HG02588 (cell line): ENCODE measurements around the gene FOXR1.
A peak's percentile ranks its signal among the peaks of the same experiment; 100 is the strongest.

Experiments used
- ATAC-seq: cut with Tn5 transposase; IDR thresholded peaks from one replicate; pipeline ENCODE4 v1.9.1; 2021; ENCODE audit warnings: mild to moderate bottlenecking, moderate library complexity; ENCODE audit not compliant: unreplicated experiment

The FOXR1 gene

DNA sequence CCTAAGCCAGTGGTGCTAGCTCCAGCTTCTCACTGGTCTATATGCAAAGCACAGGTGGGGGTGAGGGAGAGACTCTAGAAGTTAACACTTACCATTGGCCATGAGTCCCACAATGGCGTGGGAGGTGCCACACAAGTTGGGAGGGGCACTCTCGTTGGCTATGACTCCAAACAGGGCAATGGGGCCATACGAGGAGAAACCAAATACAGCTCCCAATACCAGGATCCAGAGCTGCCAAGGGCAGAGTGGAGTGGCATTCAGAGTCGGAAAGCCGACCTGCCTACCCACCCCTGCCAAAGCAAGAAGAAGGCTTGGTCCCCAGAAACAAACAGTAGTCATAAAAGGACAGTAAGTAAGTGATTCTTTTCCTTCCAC is 53.5 kb downstream of the FOXR1 start:
- no peak for ATAC-seq

DNA sequence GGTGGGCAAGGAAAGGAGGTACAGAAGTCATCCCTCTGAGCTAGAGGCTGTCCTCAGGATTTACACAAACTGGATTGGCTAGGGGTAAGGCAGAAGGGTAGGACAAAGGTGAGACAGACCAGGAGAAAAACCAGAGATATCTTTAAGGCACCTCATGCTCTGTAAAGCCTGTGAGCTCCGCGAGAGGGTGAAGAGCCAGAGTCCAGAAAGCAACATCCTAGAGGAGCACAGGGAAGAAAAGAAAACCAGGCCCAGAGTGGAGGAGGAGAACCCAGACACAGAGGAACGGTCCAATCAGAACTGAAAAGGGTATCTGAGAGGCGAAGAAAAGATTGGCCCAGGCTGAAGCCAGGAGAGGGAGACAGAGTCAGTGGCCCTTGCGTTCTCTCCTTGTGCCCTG is 54.0 kb downstream of the FOXR1 start:
- ATAC-seq = no peak

DNA sequence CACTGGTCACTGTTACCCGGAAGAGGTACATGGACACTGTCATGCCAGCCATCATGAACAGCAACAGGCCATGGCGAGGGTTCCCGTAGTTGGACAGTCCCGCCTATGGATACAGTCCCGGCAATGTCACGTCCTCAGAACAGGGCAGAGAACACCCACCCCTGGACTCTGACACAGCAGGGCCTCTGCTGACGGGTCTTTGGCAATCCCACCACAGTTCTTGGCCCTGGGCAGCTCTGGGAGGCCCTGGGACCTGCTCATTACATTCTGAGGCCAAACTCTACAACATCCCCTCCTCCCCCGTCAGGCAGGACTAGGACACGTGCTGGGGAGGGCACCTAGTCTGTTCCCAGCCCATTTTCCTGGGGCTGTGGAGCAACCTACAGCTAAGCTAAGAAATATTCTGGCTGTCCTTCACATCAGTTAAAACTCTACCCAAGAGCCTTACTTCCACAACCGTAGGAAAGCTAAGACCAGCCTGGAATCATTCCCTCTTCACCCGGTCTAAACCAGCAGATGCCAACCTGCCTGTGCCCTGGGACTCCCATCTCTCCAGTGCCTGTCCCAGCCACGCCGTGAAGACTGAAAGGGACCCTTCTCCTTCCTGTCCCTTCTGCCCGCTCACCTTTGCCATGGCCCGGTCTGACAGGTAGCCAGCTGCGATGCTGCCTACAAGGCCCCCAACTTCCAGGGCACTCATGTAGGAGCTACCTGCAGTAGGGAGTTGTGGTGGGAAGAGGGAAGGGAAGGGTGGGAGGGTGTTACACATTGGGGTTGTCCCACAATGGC is 54.6 kb downstream of the FOXR1 start:
- no peak for ATAC-seq

DNA sequence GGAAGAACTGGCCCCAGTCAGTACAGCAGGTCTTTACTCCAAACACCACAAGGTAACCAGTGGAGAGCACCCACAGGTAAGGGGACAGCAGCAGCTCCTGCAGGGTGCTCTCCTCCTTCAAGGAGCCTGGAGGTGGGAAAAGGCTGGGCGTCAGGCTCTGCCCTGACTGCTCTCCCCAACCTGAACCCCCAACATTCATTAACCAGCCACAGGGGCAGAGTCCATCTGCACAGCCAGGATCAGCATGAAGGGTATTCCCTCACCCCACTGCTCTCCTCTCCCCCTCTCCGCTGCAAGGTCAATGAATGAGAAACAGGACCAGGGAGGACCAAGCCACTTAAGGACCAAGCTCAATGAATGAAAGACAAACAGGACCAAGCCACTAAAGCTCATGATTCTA is 55.4 kb downstream of the FOXR1 start:
- no peak for ATAC-seq

DNA sequence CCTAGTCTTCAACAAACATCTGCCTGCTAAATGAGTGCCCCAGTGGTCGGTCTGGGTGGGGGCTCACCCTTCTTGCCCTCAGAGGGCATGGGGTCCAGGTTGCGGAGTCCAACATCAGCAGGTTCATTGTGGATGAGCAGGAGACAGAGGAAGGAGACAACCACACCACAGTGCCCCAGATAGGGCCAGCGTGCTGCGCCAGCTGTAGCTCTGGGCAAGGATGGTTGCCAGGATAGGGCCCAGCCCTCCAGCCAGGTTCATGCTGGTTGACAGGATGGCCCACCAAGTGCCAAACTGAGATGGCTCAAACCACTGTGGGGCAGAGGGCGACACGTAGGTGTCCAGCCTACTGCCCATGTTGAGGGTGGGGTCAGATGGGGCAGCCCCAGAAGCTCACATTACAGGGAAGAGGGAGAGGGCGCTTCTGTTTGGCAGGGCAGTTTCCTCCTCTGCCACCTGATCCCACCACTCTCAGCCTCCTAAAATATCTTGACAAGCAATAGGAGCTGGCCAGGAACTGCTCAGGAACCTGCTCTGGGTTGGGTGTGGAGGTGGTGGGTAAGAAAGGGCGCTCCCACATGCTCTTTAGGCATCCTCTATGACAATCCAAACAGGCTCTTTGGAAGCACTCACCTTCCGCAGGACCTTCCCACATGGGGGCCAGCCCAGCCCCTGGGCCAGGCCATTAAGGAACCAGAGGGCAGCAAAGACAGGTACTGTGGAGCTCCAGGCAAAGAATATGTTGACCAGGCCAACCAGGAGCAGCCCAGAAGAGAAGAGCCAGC is 56.2 kb downstream of the FOXR1 start:
- no peak for ATAC-seq

DNA sequence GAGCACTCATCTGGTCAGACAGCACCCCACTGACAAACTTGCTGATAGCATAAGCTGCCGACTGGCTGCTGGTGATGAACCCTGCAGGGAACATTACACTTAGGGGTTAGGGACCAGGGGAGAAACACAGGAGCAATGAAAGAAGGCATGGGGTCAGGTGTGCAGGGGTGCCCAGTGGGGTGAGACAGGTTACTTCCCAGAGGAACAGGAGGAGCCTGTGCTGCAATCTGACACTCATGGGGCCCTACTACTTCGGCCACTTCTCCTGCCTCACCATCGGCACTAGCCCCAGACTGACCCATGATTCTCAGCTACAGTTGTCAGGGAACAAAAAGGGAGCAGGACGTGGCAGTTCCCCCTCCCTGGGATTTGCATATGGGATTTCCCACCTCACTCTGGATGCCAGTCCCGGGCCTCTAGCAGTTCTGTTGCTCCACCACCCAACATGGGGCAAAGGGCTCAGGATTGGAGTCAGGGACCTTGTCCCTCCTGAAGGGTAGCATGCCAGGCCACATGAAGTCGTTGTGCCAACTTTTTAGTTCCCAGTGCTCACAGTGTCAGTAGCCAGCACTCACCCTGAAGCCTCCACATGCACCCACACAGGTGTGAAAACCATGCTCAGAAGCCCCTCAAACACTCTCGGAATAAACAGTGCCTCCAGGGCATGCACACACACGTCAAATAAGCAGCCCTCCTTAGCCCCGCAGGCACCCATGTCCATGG is 56.9 kb downstream of the FOXR1 start:
- no peak for ATAC-seq

DNA sequence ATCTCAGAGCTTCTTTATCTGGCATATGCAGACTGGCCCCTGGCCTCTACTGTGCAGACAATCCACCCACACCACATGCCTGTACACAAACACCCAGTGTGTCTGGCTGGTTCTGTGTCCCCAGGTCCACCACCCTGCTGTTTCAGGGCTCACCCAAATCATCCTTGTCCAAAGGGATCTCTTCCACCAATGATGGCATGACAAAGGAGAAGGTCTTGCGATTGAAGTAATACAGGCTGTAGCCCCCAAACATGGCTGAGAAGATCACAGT is 57.4 kb downstream of the FOXR1 start:
- ATAC-seq = no peak

DNA sequence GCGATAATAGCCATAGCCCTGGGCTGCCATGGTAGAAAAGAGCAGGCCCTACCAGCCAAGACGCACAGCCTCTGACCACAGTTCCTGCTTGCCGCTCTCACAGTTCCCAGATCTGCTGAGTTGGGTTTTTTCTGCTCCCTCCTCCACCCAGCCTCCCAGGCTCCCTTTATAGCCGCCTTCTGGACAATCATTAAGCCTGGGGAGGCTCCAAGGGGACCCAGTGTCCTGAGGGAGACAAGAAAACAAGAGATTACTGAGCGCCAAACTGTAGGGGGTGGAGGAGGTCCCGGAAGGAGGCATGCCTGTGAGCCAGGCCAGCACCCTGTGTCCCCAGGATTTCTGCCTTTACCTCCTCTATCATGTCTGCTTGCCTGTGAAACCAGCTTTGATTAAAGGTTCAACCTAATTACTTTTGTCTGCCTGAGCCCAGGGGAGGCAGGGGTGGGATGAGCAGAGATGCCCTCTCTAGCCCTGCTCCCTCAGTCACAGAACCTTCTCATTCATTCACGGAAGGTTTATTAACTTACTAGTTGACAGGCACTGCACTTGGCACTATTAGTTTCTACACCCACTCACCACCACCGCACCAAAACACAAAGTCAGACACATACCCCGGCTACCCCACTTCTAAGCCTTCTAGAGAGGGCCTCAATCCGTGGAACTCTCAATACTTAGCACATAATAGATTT is 57.9 kb downstream of the FOXR1 start:
- peak; percentile 7 for ATAC-seq

DNA sequence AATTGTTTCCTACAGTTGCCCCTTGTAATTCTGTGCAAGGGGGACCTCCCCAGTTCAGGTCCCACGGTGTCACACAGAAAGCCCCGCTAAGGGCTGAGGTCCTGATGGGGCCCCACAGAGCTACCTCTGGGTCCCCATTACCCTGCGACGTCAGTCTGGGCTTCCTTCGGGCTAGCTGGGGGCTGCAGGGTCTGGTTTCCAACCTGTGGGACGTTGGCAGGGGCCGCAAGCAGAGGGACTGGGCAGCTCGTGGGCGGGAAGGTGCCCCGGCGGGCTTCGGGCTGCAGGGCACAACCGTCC is 58.4 kb downstream of the FOXR1 start:
- peak; percentile 6 for ATAC-seq

DNA sequence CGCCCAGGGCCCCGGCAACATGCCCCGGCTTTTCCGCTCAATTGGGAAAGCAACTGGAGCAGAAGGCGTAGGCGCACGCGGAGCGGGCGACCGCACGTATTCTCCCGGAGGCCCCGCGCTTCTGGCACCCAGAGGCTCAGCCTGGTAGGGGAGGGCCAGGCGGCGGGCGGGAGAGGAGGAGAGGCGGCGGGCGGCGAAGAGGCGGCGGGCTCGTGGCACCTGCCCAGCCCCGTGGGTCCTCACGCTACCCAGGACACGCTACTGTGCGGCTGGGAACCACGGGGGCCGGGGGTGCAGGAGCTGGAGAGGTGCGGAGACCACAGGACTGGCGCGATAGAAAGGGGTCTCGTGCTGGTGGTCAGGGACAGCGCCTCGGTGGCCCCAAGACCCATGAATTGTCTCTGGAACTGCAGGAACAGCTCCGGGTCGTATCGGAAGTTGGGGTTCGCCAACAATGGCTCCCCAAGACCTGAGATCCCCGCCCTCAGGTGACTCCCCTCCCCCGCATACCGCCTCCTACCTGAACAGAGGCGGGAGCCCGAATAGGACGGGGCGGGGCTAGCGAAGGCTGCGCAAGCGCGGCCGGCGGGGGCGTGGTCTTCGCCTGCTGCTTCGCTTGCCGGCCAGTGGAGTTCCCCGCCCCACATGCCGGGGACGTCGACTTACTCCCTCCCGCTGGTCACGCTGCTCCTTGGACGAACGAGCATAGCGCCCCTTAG is 58.9 kb downstream of the FOXR1 start, which contains the start of gene SLC37A4:
TSS of gene SLC37A4 (minus strand) at position 549 of the 719 bp plus-strand sequence.
- ATAC-seq = peak; percentile 81
